HUES6 (cell line): ENCODE measurements around the gene NKAP.
"Not testable (repeated sequence)": the region's sequence is repeated elsewhere in the genome, so short reads cannot be mapped to it uniquely, and the experiment has no call there.

Experiments
- H3K27ac ChIP-seq: 2 replicates; pipeline ENCODE4 v1.7.0; 2013; ENCODE audit warnings: low read depth, mild to moderate bottlenecking, low read length, inconsistent platforms
- H3K27me3 ChIP-seq: 2 replicates; pipeline ENCODE4 v1.6.1; 2013; ENCODE audit warnings: low read length; ENCODE audit not compliant: control insufficient read depth, insufficient read depth
- H3K36me3 ChIP-seq: 2 replicates; pipeline ENCODE4 v1.6.1; 2013; ENCODE audit warnings: low read length; ENCODE audit not compliant: control insufficient read depth, insufficient read depth
- H3K4me1 ChIP-seq: 2 replicates; pipeline ENCODE4 v1.6.1; 2013; ENCODE audit warnings: low read length; ENCODE audit not compliant: control insufficient read depth, insufficient read depth
- H3K4me3 ChIP-seq: 2 replicates; pipeline ENCODE4 v1.5.1; 2013; ENCODE audit warnings: low read depth, low read length
- H3K9ac ChIP-seq: one replicate; pipeline ENCODE4 v1.6.1; 2013; ENCODE audit warnings: mild to moderate bottlenecking, low read length
- H3K9me3 ChIP-seq: 2 replicates; pipeline ENCODE4 v1.6.1; 2013; ENCODE audit warnings: low read depth, low read length; ENCODE audit not compliant: control insufficient read depth, insufficient read depth

NKAP gene

DNA sequence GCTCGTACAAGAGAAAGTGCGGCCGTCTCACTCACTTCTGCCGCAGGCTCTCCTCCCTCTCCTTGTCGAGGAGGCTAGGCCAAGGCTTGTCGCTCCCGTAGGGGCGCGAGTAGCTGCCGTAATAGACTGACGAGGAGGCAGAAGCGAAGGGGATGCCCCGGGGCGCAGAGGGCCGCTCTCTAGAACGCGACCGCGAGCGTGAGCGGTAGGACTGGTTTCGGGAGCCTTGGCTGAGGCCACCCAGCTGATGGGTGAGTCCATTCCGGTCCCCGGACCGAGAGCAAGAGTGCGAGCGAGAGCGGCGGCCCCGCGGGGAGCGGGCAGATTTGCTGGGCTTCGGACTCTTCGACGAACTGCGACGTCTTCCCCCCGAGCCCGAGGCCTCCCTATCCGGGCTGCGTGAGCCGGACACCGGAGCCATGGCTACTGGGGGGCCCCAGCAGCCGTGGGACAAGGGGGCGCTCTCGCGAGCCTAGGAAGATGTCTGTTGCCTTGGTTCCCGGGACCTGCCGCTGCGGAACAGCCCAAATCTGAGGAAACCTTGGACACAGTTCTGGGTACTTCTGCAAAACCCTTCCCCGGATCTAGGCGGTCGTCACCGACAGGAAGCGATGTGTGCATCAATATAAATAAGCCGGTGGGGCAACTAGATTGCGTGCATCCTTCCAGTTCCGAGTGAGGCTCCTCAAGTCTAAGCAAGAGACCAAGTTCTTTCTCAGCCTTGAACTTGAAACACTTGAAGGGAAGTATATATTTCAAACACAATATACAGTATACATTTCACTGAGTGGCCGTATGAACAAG is at the start of gene NKAP:
Gene NKAP (minus strand): TSS at position 567 of the 804 bp plus-strand sequence. CDS start 146 bp downstream, at position 421.
- Histone ChIP-seq H3K4me3 (peak within 1 kb of the TSS; percentile 85), H3K9ac (peak within 1 kb of the TSS; percentile 79), H3K4me1 (no peaks in the 10 kb centered on the region), H3K36me3 (no peaks in the 10 kb centered on the region), H3K27me3 (no peaks in the 10 kb centered on the region), H3K27ac (peak within 1 kb of the TSS; percentile 41; the same call in 1 of the 2 replicates), H3K9me3 (no peaks in the 10 kb centered on the region; the same call in 1 of the 2 replicates)

DNA sequence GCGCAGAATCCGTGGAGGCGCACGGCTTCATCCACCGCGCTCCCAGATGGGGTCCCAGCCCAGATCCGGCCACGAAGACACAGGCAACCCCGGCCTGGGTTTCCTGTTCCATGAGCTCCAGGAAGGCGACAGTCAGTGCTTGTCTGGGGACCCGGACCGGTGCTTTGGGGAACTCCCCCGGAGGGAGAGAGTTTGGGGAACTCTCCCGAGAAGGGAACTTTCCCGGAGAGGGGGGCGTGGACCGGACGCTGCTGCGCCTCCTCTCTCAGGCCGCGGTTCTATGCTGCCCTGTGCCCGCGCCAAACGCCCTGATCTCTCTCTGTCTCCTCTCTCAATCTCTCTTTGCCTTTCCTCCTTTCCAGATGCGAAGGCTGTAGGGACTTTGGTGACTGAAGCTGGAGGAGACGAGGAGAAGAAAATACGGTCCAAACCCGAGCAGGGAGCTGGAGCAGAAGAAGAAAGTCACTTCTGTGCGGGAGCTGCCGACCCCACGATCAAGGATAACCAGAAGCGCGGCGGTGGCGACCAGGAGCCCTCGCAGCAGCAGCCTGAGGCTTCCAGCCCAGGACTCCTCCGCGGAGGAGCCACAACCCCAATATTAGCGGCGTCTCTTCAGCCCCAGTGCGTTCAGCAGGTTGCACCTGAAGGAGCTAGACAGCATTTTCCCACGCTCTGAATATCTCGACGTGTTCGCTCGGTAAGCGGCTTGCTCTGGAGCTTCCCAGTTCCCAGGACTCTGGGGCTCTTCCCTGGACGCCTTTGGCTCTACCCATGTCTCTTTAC is 47.6 kb upstream of the NKAP start:
- Histone ChIP-seq H3K36me3 (no peaks in the 10 kb centered on the region), H3K4me3 (peak overlapping the region; percentile 57), H3K27me3 (peaks cover 92% of the 10 kb centered on the region), H3K9ac (no peak overlapping the region), H3K4me1 (peaks cover 6% of the 10 kb centered on the region; the same call in 1 of the 2 replicates), H3K27ac (no peak overlapping the region), H3K9me3 (no peaks in the 10 kb centered on the region)

DNA sequence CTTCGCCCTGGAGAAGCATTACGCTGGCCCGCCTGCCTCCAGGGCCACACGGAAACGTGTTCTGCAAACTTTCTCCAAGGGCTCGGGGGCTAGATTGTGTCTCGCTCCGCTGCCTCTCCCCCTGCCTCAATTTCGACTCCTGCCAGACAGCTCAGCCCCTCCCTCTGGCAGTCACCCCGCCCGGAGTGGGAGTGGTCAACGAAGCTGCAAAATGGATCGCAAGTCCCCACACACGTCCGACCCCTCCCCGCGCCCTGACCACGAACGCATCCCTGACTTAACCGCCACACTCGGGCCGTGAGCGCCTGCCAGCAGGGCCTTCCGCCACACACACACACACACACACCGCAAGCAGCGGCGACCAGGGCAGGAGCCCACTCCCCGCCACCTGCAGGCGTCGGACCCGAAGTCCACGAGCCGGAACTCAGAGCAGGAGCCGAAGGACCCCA is 47.0 kb upstream of the NKAP start:
- peak overlapping the region; percentile 57 for H3K4me3 ChIP-seq
- H3K9me3 ChIP-seq, result no peaks in the 10 kb centered on the region

DNA sequence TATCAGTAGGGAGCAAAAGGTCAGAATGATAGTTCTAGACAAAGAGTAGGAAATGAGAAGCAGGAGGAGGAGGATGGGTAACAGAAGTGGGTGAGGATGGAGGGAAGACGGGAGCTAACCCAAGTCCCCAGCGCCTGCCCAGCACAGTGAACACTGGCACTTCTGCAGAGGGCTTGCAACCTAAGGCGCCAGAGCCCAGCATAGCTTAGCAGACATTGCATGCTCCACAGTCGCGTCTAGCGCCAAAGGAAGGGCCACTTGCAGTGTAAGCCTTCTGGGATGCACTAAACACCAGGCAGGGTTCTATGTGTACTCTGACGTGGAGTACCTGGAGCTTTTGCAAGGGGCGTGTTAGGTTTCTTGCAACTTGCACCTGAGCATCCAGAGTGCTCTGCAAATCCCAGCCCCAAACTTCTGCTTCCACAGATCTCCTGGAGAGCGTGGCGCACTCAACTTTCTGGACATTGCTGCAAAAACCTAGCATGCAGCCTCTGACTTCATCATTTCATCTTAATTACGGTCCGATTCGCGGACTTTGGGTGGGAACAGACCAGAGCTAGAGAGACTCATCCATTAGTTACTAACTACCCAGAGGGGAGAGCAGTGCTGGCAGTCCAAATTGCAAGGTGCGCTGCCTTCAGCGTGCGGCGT is 46.5 kb upstream of the NKAP start:
- H3K36me3 ChIP-seq, result no peaks in the 10 kb centered on the region
- no peak overlapping the region for H3K27ac ChIP-seq
- peaks cover 83% of the 10 kb centered on the region for H3K27me3 ChIP-seq
- peaks cover 6% of the 10 kb centered on the region; the same call in 1 of the 2 replicates for H3K4me1 ChIP-seq
- H3K4me3 ChIP-seq, result peak overlapping the region; percentile 57
- H3K9ac ChIP-seq, result no peak overlapping the region
- H3K9me3 ChIP-seq, result no peaks in the 10 kb centered on the region

More for the DNA sequence above, 47.0 kb upstream of the NKAP start:
- Histone ChIP-seq H3K9ac (no peak overlapping the region), H3K27me3 (peaks cover 89% of the 10 kb centered on the region), H3K4me1 (peaks cover 6% of the 10 kb centered on the region; the same call in 1 of the 2 replicates), H3K36me3 (no peaks in the 10 kb centered on the region), H3K27ac (no peak overlapping the region)

DNA sequence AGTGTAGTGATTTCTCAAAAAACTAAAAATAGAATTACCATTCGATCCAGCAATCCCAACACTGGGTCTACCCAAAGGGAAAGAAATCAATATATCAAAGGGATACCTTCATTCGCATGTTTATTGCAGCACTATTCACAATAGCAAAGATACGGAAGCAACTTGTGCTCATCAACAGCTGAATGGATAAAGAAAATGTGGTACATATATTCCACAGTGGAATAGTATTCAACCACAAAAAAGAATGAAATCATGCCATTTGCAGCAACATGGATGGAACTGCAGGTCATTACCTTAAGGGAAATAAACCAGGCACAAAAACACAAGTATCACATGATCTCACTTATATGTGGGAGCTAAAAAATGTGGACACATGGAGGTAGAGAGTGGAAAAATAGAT is 42.7 kb upstream of the NKAP start:
- Histone ChIP-seq H3K9ac (no peak overlapping the region), H3K27me3 (peaks cover 45% of the 10 kb centered on the region), H3K36me3 (no peaks in the 10 kb centered on the region), H3K4me1 (peaks cover 10% of the 10 kb centered on the region; the same call in 1 of the 2 replicates), H3K4me3 (no peak overlapping the region), H3K27ac (no peak overlapping the region), H3K9me3 (no peaks in the 10 kb centered on the region)

DNA sequence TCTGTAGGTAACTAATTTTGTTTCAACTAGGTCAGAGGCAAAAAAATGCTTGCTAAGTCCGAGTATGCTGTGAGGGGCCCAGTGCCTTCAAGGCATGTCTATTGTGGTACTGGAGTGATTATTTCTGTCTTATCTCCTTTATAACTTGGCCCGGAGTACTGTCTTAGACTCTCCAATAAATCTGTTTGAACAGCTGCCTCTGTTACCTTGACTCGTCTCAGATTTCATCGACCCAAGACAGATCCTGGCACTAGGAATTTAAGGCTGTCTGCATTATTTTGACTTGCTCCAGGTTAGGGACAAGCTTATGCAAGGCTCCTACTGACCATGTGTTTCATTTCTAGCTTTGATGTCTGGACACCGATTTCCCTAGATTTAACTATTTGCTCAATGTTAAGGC is 41.1 kb upstream of the NKAP start:
- no peak overlapping the region for H3K9ac ChIP-seq
- H3K27ac ChIP-seq, result no peak overlapping the region
- H3K4me1 ChIP-seq, result peaks cover 4% of the 10 kb centered on the region; the same call in 1 of the 2 replicates
- H3K27me3 ChIP-seq, result peaks cover 34% of the 10 kb centered on the region
- no peaks in the 10 kb centered on the region for H3K9me3 ChIP-seq
- H3K36me3 ChIP-seq, result no peaks in the 10 kb centered on the region
- H3K4me3 ChIP-seq, result no peak overlapping the region

DNA sequence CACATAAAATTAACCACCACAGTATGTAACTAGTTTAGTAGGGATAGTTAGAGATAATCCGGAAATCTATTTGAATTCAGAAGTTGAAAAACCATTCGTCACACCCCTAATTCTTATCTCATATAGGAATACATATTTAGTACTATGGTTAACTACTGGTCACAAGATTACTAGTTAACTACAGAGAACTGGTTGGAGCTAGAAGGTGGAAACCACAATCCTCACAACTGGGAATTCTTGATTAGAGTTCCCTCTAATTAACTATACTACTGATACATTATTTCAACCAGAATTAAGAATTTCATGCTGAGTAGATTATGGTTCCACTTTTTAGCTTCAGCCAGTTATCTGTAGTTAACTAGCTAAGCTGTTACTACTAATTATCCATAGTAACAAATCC is 39.9 kb upstream of the NKAP start:
- H3K36me3 ChIP-seq, result no peaks in the 10 kb centered on the region

DNA sequence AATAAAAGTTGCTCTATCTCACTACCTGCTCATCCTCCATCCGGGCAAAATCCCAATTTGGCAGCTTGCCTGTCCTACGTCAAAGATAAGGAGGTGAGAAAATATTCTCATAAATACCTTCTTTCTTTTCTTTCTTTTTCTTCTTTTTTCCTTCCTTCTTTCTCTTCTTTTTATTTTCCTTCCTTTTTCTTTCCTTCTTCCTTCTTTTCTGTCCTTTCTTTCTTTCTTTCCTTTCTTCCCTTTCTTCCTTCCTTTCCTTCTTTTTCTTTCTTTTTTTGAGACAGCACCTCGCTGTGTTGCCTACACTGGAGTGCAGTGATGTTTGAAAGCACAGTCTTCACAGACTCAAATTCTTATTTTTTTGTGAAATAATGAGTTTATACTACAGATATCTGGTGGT is 38.6 kb upstream of the NKAP start:
- H3K9ac ChIP-seq, result no peak overlapping the region
- no peak overlapping the region for H3K4me3 ChIP-seq
- H3K36me3 ChIP-seq, result no peaks in the 10 kb centered on the region
- H3K27ac ChIP-seq, result no peak overlapping the region
- peaks cover 10% of the 10 kb centered on the region; the same call in 1 of the 2 replicates for H3K27me3 ChIP-seq
- H3K9me3 ChIP-seq, result no peaks in the 10 kb centered on the region
- peaks cover 4% of the 10 kb centered on the region; the same call in 1 of the 2 replicates for H3K4me1 ChIP-seq

More for the DNA sequence above, 39.9 kb upstream of the NKAP start:
- Histone ChIP-seq H3K9ac (no peak overlapping the region), H3K4me3 (no peak overlapping the region), H3K27ac (no peak overlapping the region), H3K4me1 (peaks cover 4% of the 10 kb centered on the region; the same call in 1 of the 2 replicates), H3K9me3 (no peaks in the 10 kb centered on the region), H3K27me3 (peaks cover 22% of the 10 kb centered on the region)

DNA sequence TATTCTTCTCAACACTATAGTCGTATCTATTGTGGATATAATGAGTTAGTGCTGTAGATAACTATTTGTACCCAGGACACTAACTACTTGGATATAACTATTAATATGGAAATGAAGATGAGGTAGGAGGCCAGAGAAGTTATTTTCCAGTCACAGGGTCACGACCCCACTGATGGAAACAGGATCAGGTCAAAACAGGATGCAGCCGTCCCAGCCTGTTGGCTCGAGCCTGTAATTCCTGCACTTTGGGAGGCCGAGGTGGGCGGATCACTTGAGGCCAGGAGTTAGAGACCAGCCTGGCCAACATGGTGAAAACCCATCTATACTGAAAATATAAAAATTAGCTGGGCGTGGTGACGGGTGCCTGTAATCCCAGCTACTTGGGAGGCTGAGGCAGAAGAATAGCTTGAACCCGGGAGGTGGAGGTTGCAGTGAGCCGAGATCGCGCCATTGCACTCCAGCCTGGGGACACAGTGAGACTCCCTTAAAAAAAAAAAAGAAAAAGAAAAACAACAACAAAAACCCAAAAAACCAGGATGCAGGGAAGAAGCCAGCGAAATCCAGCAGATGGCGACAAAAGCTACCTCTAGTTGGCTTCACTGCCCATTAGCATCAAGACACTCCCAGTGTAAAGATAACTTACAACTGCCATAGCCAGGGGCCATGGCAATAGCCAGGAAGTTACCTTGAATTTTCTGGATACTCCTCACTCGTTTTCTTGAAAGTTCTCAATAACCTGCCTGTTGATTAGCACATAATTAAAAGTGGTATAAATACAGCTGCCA is 37.9 kb upstream of the NKAP start:
- peaks cover 4% of the 10 kb centered on the region; the same call in 1 of the 2 replicates for H3K4me1 ChIP-seq
- no peaks in the 10 kb centered on the region for H3K9me3 ChIP-seq
- H3K9ac ChIP-seq, result no peak overlapping the region
- H3K4me3 ChIP-seq, result no peak overlapping the region
- H3K27me3 ChIP-seq, result peaks cover 10% of the 10 kb centered on the region; the same call in 1 of the 2 replicates
- H3K27ac ChIP-seq, result no peak overlapping the region
- H3K36me3 ChIP-seq, result no peaks in the 10 kb centered on the region

DNA sequence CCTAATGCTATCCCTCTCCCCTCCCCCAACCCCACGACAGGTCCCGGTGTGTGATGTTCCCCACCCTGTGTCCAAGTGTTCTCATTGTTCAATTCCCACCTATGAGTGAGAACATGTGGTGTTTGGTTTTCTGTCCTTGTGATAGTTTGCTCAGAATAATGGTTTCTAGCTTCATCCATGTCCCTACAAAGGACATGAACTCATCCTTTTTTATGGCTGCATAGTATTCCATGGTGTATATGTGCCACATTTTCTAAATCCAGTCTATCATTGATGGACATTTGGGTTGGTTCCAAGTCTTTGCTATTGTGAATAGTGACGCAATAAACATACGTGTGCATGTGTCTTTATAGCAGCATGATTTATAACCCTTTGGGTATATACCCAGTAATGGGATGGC is 33.6 kb upstream of the NKAP start:
- H3K36me3 ChIP-seq, H3K27ac ChIP-seq, H3K9me3 ChIP-seq, H3K9ac ChIP-seq, H3K4me1 ChIP-seq, H3K4me3 ChIP-seq, H3K27me3 ChIP-seq: not testable (repeated sequence)
